Keratinocyte (primary cell): ENCODE measurements around the gene SNAI3. TPM values are rescaled to one million over a fixed set of nuclear protein-coding genes. Genes with fewer than 3 reads are reported as not detected.

ENCODE experiments used
- DNase-seq: peaks from one replicate; pipeline ENCODE4 v3.0.0-alpha.2; 2011; ENCODE audit warnings: low read depth, missing footprints, low spot score
- FAIRE-seq: peaks from 2 replicates; lab custom pipeline; 2011; peaks lifted over from hg19 to GRCh38; lab: Jason Lieb, UNC
- H2AFZ ChIP-seq: 2 replicates; pipeline ENCODE4 v1.6.0; 2012; ENCODE audit warnings: low read length, control low read depth, inconsistent platforms; ENCODE audit not compliant: control insufficient read depth
- H3K27ac ChIP-seq: 2 replicates; pipeline ENCODE4 v1.5.1; 2011; ENCODE audit warnings: low read length; ENCODE audit not compliant: control insufficient read depth, insufficient read depth
- H3K27me3 ChIP-seq: 3 replicates; pipeline ENCODE4 v1.6.0; 2011; ENCODE audit warnings: low read length; ENCODE audit not compliant: control insufficient read depth, insufficient read depth; ENCODE audit errors: extremely low read depth
- H3K36me3 ChIP-seq, 2 experiments: 2 replicates in 1 of 2; 3 replicates in 1 of 2; pipeline ENCODE4 v1.5.1; 2011; ENCODE audit warnings: low read length in 2 of 2, mild to moderate bottlenecking in 1 of 2; ENCODE audit not compliant: control insufficient read depth in 2 of 2, insufficient read depth in 2 of 2; ENCODE audit errors: extremely low read depth in 1 of 2
- H3K4me1 ChIP-seq: 3 replicates; pipeline ENCODE4 v1.5.1; 2011; ENCODE audit warnings: low read length; ENCODE audit not compliant: control insufficient read depth, insufficient read depth; ENCODE audit errors: extremely low read depth
- H3K4me2 ChIP-seq: 3 replicates; pipeline ENCODE4 v1.6.0; 2011; ENCODE audit warnings: low read depth, low read length; ENCODE audit not compliant: control insufficient read depth, insufficient read depth; ENCODE audit errors: extremely low read depth
- H3K4me3 ChIP-seq, 3 experiments: fragments of 200-600 bp in 1 of 3; sonication (generic) in 1 of 3; 2 replicates in 2 of 3; 3 replicates in 1 of 3; pipeline ENCODE4 v1.5.1; 2011 to 2016; ENCODE audit warnings: low read length in 3 of 3, mild to moderate bottlenecking in 3 of 3, control low read depth in 2 of 3, inconsistent platforms in 1 of 3, low read depth in 1 of 3, mixed read lengths in 1 of 3, mixed run types in 1 of 3, moderate library complexity in 1 of 3; ENCODE audit not compliant: control insufficient read depth in 2 of 3, insufficient read depth in 2 of 3; ENCODE audit errors: extremely low read depth in 1 of 3
- H3K79me2 ChIP-seq: 2 replicates; pipeline ENCODE4 v1.6.0; 2012; ENCODE audit warnings: low read length; ENCODE audit not compliant: control insufficient read depth, insufficient read depth
- H3K9ac ChIP-seq: 3 replicates; pipeline ENCODE4 v1.6.0; 2011; ENCODE audit warnings: low read length; ENCODE audit not compliant: control insufficient read depth, insufficient read depth; ENCODE audit errors: extremely low read depth
- H3K9me1 ChIP-seq: 3 replicates; pipeline ENCODE4 v1.6.0; 2011; ENCODE audit warnings: low read length; ENCODE audit not compliant: control insufficient read depth, insufficient read depth; ENCODE audit errors: extremely low read depth
- H3K9me3 ChIP-seq: 2 replicates; pipeline ENCODE4 v1.5.1; 2012; ENCODE audit warnings: low read depth, low read length; ENCODE audit not compliant: control insufficient read depth
- H4K20me1 ChIP-seq: 3 replicates; pipeline ENCODE4 v1.6.0; 2011; ENCODE audit warnings: low read length; ENCODE audit not compliant: control insufficient read depth, insufficient read depth; ENCODE audit errors: extremely low read depth
- EZH2 ChIP-seq: IDR thresholded peaks from one replicate; pipeline ENCODE4 v1.6.1; 2012; ENCODE audit warnings: inconsistent platforms, mild to moderate bottlenecking, low read length, moderate library complexity
- dilution Hi-C: fragments of 300-500 bp; cut with MboI; formaldehyde crosslinking; loops from one replicate; pipeline ENCODE4 v1.7.0; 2020; ENCODE audit warnings: low sequenced_read_pairs; ENCODE audit not compliant: extremely low pct_ligation_motif_present
- polyA plus RNA-seq, 5 experiments: library from polyadenylated mRNA; depleted of rRNA in 3 of 5; stranded (reverse) in 3 of 5; stranded (forward) in 1 of 5; unstranded in 1 of 5; fragments of >200 nt; gene quantifications; 1 replicate in 1 of 5; 2 replicates in 3 of 5; 3 replicates in 1 of 5; pipeline versions ENCODE4 v1.2.1 to v1.2.3, GENCODE V29; 2011 to 2012; ENCODE audit warnings: missing spikeins in 2 of 5, low read depth in 1 of 5, low replicate concordance in 1 of 5
- TF ChIP-seq, protein P1 (sequence below), 3 experiments: IDR thresholded peaks in 1 of 3; conservative IDR thresholded peaks in 1 of 3; optimal IDR thresholded peaks in 1 of 3; 2 replicates in 2 of 3; 3 replicates in 1 of 3; pipeline versions ENCODE3 to v1.5.1; 2011; ENCODE audit warnings: low read length in 3 of 3, mild to moderate bottlenecking in 3 of 3, moderate library complexity in 2 of 3, control low read depth in 1 of 3, inconsistent platforms in 1 of 3; ENCODE audit not compliant: insufficient read depth in 2 of 3; ENCODE audit errors: extremely low read depth in 1 of 3

The SNAI3 gene
- polyA plus RNA-seq, 1 donor (not counting 4 experiments of a cell fraction or from before 2014, with no cell fraction given): not detected

DNA sequence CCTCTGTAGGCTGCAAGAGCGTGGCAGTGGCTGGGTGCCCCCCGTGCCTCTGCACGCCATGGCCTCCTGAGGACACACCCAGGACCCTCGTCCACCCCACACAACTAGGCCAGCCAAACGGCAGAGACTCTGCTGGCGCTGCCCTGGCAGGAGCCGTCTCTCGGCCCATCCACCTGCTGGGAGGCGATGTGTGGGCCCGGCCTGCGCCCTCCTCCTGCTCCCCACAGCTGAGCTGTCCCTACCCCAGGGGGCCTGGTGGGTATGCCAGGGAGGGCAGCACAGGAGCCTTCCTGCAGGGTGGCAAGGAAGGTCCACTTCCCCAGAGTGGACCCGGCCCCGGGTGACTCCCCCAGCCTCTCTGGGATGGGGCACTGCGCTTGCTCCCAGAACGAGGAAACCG is 12.9 kb upstream of the SNAI3 start:
- Histone ChIP-seq H3K27me3 (peaks cover 9% of the 10 kb centered on the region), H3K4me3 (no peak overlapping the region), H3K9me3 (no peaks in the 10 kb centered on the region), H3K27ac (no peak overlapping the region), H3K79me2 (no peaks in the 10 kb centered on the region), H3K9me1 (no peaks in the 10 kb centered on the region), H4K20me1 (no peaks in the 10 kb centered on the region), H3K4me1 (no peaks in the 10 kb centered on the region), H3K36me3 (peaks cover 2 to 4% of the 10 kb centered on the region in 2 experiments), H3K9ac (no peak overlapping the region), H2AFZ (no peak overlapping the region), H3K4me2 (no peak overlapping the region)
- DNase-seq (no peak), FAIRE-seq (no peak)
- dilution Hi-C loops: no loop called here
- no peak for TF ChIP-seq EZH2
- TF ChIP-seq, protein P1, sequence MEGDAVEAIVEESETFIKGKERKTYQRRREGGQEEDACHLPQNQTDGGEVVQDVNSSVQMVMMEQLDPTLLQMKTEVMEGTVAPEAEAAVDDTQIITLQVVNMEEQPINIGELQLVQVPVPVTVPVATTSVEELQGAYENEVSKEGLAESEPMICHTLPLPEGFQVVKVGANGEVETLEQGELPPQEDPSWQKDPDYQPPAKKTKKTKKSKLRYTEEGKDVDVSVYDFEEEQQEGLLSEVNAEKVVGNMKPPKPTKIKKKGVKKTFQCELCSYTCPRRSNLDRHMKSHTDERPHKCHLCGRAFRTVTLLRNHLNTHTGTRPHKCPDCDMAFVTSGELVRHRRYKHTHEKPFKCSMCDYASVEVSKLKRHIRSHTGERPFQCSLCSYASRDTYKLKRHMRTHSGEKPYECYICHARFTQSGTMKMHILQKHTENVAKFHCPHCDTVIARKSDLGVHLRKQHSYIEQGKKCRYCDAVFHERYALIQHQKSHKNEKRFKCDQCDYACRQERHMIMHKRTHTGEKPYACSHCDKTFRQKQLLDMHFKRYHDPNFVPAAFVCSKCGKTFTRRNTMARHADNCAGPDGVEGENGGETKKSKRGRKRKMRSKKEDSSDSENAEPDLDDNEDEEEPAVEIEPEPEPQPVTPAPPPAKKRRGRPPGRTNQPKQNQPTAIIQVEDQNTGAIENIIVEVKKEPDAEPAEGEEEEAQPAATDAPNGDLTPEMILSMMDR (optimal IDR thresholded peaks at IDR 0.05 in 1 of 3, IDR thresholded peaks at IDR 0.05 in 1 of 3, conservative IDR thresholded peaks at IDR 0.05 in 1 of 3; ENCODE audit: extremely low read depth in 1 of 3, insufficient read depth in 2 of 3, low read length in 3 of 3): no peak

DNA sequence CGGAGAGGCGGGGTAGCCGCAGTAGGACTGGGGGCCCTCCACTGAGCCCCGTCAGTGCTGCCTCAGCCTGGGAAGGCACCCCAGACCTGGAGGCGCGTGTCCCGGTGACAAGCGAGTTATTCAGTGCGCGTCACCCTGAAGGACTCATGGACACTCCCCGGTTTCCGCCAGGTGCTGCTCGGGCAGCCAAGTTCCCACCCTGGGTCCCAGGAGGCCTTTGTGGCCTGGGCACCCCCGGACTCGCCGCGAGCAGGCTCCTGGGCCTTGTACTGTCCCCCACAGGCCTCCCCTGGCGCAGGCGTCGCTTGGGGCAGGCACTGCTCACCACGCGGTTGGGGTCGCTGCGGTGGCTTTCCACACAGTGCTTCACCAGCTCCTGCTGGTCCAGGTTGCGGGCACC is 12.3 kb upstream of the SNAI3 start:
- no peaks in the 10 kb centered on the region for H3K4me1 ChIP-seq
- H3K27ac ChIP-seq: no peak overlapping the region
- no peak overlapping the region for H3K4me2 ChIP-seq
- DNase-seq (no peak), FAIRE-seq (no peak)
- dilution Hi-C loops: no loop called here
- TF ChIP-seq, protein P1 (optimal IDR thresholded peaks at IDR 0.05 in 1 of 3, IDR thresholded peaks at IDR 0.05 in 1 of 3, conservative IDR thresholded peaks at IDR 0.05 in 1 of 3; ENCODE audit: extremely low read depth in 1 of 3, insufficient read depth in 2 of 3, low read length in 3 of 3): no peak
- no peak for TF ChIP-seq EZH2
- peaks cover 2 to 4% of the 10 kb centered on the region in 2 experiments for H3K36me3 ChIP-seq
- no peak overlapping the region for H2AFZ ChIP-seq
- H3K9ac ChIP-seq: no peak overlapping the region
- H3K4me3 ChIP-seq: no peak overlapping the region
- no peaks in the 10 kb centered on the region for H3K9me1 ChIP-seq
- no peaks in the 10 kb centered on the region for H4K20me1 ChIP-seq
- H3K27me3 ChIP-seq: peaks cover 14% of the 10 kb centered on the region
- no peaks in the 10 kb centered on the region for H3K79me2 ChIP-seq
- H3K9me3 ChIP-seq: no peaks in the 10 kb centered on the region
